Liver (tissue), 9 donors: Measurements from ENCODE around the gene LHFPL3. TPM values are rescaled to one million over a fixed set of nuclear protein-coding genes. Genes with fewer than 3 reads are reported as not detected.

Source experiments
- DNase-seq: peaks from one replicate; pipeline ENCODE4 v3.0.0-alpha.2; 2017; ENCODE audit warnings: low spot score
- H3K27ac ChIP-seq, 2 donors: one replicate each; pipeline ENCODE4 v1.7.0; 2013; ENCODE audit warnings: inconsistent platforms in 2 of 2, low read length in 2 of 2, control low read depth in 1 of 2, low read depth in 1 of 2, mild to moderate bottlenecking in 1 of 2
- H3K27me3 ChIP-seq, 4 donors: one replicate each; pipeline versions ENCODE4 v1.6.1 to v1.7.0; 2013; ENCODE audit warnings: low read length in 3 of 4, inconsistent platforms in 1 of 4, mild to moderate bottlenecking in 1 of 4, moderate library complexity in 1 of 4; ENCODE audit not compliant: control insufficient read depth in 4 of 4, insufficient read depth in 4 of 4
- H3K36me3 ChIP-seq, 4 donors: one replicate each; pipeline versions ENCODE4 v1.6.1 to v1.7.0; 2013; ENCODE audit warnings: low read length in 3 of 4, mild to moderate bottlenecking in 3 of 4, low read depth in 1 of 4, moderate library complexity in 1 of 4; ENCODE audit not compliant: control insufficient read depth in 4 of 4, insufficient read depth in 3 of 4
- H3K4me1 ChIP-seq, 4 donors: one replicate each; pipeline versions ENCODE4 v1.6.1 to v1.7.0; 2013; ENCODE audit warnings: low read length in 3 of 4, mild to moderate bottlenecking in 3 of 4, moderate library complexity in 1 of 4; ENCODE audit not compliant: control insufficient read depth in 4 of 4, insufficient read depth in 4 of 4
- H3K4me3 ChIP-seq, 3 donors: one replicate each; pipeline versions ENCODE4 v1.6.1 to v1.7.0; 2013; ENCODE audit warnings: low read length in 3 of 3, control low read depth in 1 of 3, low read depth in 1 of 3, mild to moderate bottlenecking in 1 of 3
- H3K9ac ChIP-seq, 2 donors: one replicate each; pipeline ENCODE4 v1.7.0; 2013; ENCODE audit warnings: low read length in 2 of 2, mild to moderate bottlenecking in 2 of 2, moderate library complexity in 2 of 2, control low read depth in 1 of 2, low read depth in 1 of 2
- H3K9me3 ChIP-seq, 4 donors: one replicate each; pipeline versions ENCODE4 v1.6.1 to v1.7.0; 2013; ENCODE audit warnings: low read length in 3 of 4; ENCODE audit not compliant: control insufficient read depth in 4 of 4
- EGR1 ChIP-seq, 2 donors: IDR thresholded peaks; 2 replicates each; pipeline ENCODE4 v1.6.1; 2016 to 2018; ENCODE audit warnings: antibody characterized with exemption in 2 of 2, low read depth in 2 of 2
- FOXA1 ChIP-seq: IDR thresholded peaks from 2 replicates; pipeline ENCODE4 v1.6.1; 2016; ENCODE audit warnings: antibody characterized with exemption
- FOXA2 ChIP-seq: IDR thresholded peaks from 2 replicates; pipeline ENCODE4 v1.6.1; 2016; ENCODE audit warnings: antibody characterized with exemption
- GABPA ChIP-seq, 2 donors: IDR thresholded peaks in 1 of 2; conservative IDR thresholded peaks in 1 of 2; 2 replicates each; pipeline ENCODE4 v1.6.1; 2016; ENCODE audit warnings: antibody characterized with exemption in 2 of 2, mild to moderate bottlenecking in 1 of 2, moderate library complexity in 1 of 2
- HNF4A ChIP-seq, 2 donors: conservative IDR thresholded peaks; 2 replicates each; pipeline ENCODE4 v1.6.1; 2016; ENCODE audit warnings: antibody characterized with exemption in 2 of 2, mild to moderate bottlenecking in 2 of 2
- HNF4G ChIP-seq: IDR thresholded peaks from 2 replicates; pipeline ENCODE4 v1.6.1; 2016; ENCODE audit warnings: antibody characterized with exemption
- JUND ChIP-seq, 2 donors: IDR thresholded peaks; 2 replicates each; pipeline ENCODE4 v1.6.1; 2016; ENCODE audit warnings: antibody characterized with exemption in 2 of 2
- NR2F2 ChIP-seq: IDR thresholded peaks from 2 replicates; pipeline ENCODE4 v1.6.1; 2016; ENCODE audit warnings: antibody characterized with exemption
- RAD21 ChIP-seq, 2 donors: IDR thresholded peaks; 2 replicates each; pipeline ENCODE4 v1.6.1; 2016; ENCODE audit warnings: antibody characterized with exemption in 2 of 2, mild to moderate bottlenecking in 2 of 2
- REST ChIP-seq: IDR thresholded peaks from 2 replicates; pipeline ENCODE4 v1.6.1; 2016; ENCODE audit warnings: antibody characterized with exemption, mild to moderate bottlenecking
- RXRA ChIP-seq, 2 donors: IDR thresholded peaks; 2 replicates each; pipeline ENCODE4 v1.6.1; 2017 to 2018; ENCODE audit warnings: antibody characterized with exemption in 2 of 2, mild to moderate bottlenecking in 1 of 2
- SP1 ChIP-seq: IDR thresholded peaks from 2 replicates; pipeline ENCODE4 v1.6.1; 2018; ENCODE audit warnings: antibody characterized with exemption, mild to moderate bottlenecking
- TAF1 ChIP-seq: conservative IDR thresholded peaks from 2 replicates; pipeline ENCODE4 v1.6.1; 2016; ENCODE audit warnings: antibody characterized with exemption, mild to moderate bottlenecking
- YY1 ChIP-seq: IDR thresholded peaks from 2 replicates; pipeline ENCODE4 v1.6.1; 2016; ENCODE audit warnings: antibody characterized with exemption, mild to moderate bottlenecking
- WGBS: extraction: QIAGEN DNeasy Blood & Tissue Kit; methylation state at CpG from one replicate; pipeline ENCODE4 v1.1.7; 2013; 5-methylcytosine and 5-hydroxymethylcytosine counted together
- polyA plus RNA-seq, 2 donors: library from polyadenylated mRNA; stranded (reverse) in 1 of 2; unstranded in 1 of 2; fragments of 200-250 nt in 1 of 2; fragments of >200 nt in 1 of 2; fragmentation: Nextera tagmentation in 1 of 2; extraction: Ambion mirVana in 1 of 2; gene quantifications; one replicate each; pipeline versions ENCODE4 v1.2.1 to v1.2.3, GENCODE V29; 2013 to 2015
- total RNA-seq, 2 donors: library from RNA; depleted of rRNA; stranded (reverse); fragments of >200 nt; gene quantifications; one replicate each; pipeline ENCODE4 v1.2.3, GENCODE V29; 2014
- TF ChIP-seq, protein P1 (sequence below): fragments of 150-350 bp; IDR thresholded peaks from 2 replicates; pipeline ENCODE4 v1.5.1; 2017; ENCODE audit warnings: improper control_type of control experiment, low read depth, low read length; ENCODE audit not compliant: missing input control
- TF ChIP-seq, protein P2 (sequence below): IDR thresholded peaks from 2 replicates; pipeline ENCODE4 v1.6.1; 2016; ENCODE audit warnings: antibody characterized with exemption
- TF ChIP-seq, protein P3 (sequence below): IDR thresholded peaks from 2 replicates; pipeline ENCODE4 v1.6.1; 2016; ENCODE audit warnings: antibody characterized with exemption
- TF ChIP-seq, protein P4 (sequence below): IDR thresholded peaks from 2 replicates; pipeline ENCODE4 v1.6.1; 2016; ENCODE audit warnings: antibody characterized with exemption
- donor health status: healthy.
- donor health status: healthy.
- donor health status: healthy.
- donor health status: healthy.
- donor health status: healthy.

LHFPL3 gene
- total and polyA plus RNA-seq, 4 donors = not detected

GRCh38 chr7:104341546-104341945 lies 13.1 kb downstream of the LHFPL3 start:
- no peak overlapping the region for H3K9ac ChIP-seq
- H3K27ac ChIP-seq = no peak overlapping the region
- no peaks in the 10 kb centered on the region for H3K36me3 ChIP-seq
- no peaks in the 10 kb centered on the region for H3K9me3 ChIP-seq
- TF ChIP-seq TAF1 (no peak), FOXA2 (no peak), NR2F2 (no peak), HNF4G (no peak), YY1 (no peak), EGR1 (IDR thresholded peaks at IDR 0.05; ENCODE audit: low read depth in 2 of 2) (no peak), RXRA (IDR thresholded peaks at IDR 0.05) (no peak), JUND (IDR thresholded peaks at IDR 0.05) (no peak), SP1 (no peak), GABPA (IDR thresholded peaks at IDR 0.05 in 1 of 2, conservative IDR thresholded peaks at IDR 0.05 in 1 of 2) (no peak), HNF4A (conservative IDR thresholded peaks at IDR 0.05) (no peak), RAD21 (IDR thresholded peaks at IDR 0.05) (no peak), FOXA1 (no peak), REST (no peak)
- TF ChIP-seq, protein P1, sequence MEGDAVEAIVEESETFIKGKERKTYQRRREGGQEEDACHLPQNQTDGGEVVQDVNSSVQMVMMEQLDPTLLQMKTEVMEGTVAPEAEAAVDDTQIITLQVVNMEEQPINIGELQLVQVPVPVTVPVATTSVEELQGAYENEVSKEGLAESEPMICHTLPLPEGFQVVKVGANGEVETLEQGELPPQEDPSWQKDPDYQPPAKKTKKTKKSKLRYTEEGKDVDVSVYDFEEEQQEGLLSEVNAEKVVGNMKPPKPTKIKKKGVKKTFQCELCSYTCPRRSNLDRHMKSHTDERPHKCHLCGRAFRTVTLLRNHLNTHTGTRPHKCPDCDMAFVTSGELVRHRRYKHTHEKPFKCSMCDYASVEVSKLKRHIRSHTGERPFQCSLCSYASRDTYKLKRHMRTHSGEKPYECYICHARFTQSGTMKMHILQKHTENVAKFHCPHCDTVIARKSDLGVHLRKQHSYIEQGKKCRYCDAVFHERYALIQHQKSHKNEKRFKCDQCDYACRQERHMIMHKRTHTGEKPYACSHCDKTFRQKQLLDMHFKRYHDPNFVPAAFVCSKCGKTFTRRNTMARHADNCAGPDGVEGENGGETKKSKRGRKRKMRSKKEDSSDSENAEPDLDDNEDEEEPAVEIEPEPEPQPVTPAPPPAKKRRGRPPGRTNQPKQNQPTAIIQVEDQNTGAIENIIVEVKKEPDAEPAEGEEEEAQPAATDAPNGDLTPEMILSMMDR = no peak
- TF ChIP-seq, protein P2, sequence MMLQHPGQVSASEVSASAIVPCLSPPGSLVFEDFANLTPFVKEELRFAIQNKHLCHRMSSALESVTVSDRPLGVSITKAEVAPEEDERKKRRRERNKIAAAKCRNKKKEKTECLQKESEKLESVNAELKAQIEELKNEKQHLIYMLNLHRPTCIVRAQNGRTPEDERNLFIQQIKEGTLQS = no peak
- TF ChIP-seq, protein P3, sequence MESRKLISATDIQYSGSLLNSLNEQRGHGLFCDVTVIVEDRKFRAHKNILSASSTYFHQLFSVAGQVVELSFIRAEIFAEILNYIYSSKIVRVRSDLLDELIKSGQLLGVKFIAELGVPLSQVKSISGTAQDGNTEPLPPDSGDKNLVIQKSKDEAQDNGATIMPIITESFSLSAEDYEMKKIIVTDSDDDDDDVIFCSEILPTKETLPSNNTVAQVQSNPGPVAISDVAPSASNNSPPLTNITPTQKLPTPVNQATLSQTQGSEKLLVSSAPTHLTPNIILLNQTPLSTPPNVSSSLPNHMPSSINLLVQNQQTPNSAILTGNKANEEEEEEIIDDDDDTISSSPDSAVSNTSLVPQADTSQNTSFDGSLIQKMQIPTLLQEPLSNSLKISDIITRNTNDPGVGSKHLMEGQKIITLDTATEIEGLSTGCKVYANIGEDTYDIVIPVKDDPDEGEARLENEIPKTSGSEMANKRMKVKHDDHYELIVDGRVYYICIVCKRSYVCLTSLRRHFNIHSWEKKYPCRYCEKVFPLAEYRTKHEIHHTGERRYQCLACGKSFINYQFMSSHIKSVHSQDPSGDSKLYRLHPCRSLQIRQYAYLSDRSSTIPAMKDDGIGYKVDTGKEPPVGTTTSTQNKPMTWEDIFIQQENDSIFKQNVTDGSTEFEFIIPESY = no peak
- TF ChIP-seq, protein P4, sequence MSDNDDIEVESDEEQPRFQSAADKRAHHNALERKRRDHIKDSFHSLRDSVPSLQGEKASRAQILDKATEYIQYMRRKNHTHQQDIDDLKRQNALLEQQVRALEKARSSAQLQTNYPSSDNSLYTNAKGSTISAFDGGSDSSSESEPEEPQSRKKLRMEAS = no peak
- H3K27me3 ChIP-seq = peaks cover 0 to 4% (median 0%) of the 10 kb centered on the region in 4 donors
- H3K4me3 ChIP-seq = no peak overlapping the region
- DNase-seq = no peak
- no peaks in the 10 kb centered on the region for H3K4me1 ChIP-seq
- WGBS = 18% methylated on average over 2 of the region's 2 CpGs
